ENCODE data around the gene FRMD1.

GRCh38 chr6:168067081-168067759, 11.8 kb downstream of the FRMD1 start:
- TF ChIP-seq, protein P1, sequence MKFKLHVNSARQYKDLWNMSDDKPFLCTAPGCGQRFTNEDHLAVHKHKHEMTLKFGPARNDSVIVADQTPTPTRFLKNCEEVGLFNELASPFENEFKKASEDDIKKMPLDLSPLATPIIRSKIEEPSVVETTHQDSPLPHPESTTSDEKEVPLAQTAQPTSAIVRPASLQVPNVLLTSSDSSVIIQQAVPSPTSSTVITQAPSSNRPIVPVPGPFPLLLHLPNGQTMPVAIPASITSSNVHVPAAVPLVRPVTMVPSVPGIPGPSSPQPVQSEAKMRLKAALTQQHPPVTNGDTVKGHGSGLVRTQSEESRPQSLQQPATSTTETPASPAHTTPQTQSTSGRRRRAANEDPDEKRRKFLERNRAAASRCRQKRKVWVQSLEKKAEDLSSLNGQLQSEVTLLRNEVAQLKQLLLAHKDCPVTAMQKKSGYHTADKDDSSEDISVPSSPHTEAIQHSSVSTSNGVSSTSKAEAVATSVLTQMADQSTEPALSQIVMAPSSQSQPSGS (tag by site-specific recombination; IDR thresholded peaks at IDR 0.05; ENCODE audit: low read depth) = no peak
- no peak for TF ChIP-seq ZNF555 (tag by site-specific recombination; conservative IDR thresholded peaks at IDR 0.05)
